GM10266 (cell line): ENCODE data around the gene INSIG2.

ENCODE experiments used
- DNase-seq: peaks from one replicate; pipeline ENCODE4 v3.0.0; 2012; ENCODE audit errors: extremely low spot score
- CTCF ChIP-seq: IDR thresholded peaks from 2 replicates; pipeline ENCODE4 v1.5.1; 2012; ENCODE audit warnings: mild to moderate bottlenecking, low read depth; ENCODE audit not compliant: control insufficient read depth, insufficient read depth; ENCODE audit errors: missing control alignments

Gene INSIG2

GRCh38 chr2:118047380-118047826 lies 40.9 kb upstream of the INSIG2 start:
- no peak for DNase-seq
- no peak for TF ChIP-seq CTCF

- DNase-seq: no peak
Measured at GRCh38 chr2:118048401-118048800, 39.9 kb upstream of the INSIG2 start.

GRCh38 chr2:118049140-118049815 lies 39.0 kb upstream of the INSIG2 start:
- no peak for TF ChIP-seq CTCF
- no peak for DNase-seq

More at GRCh38 chr2:118048401-118048800, 39.9 kb upstream of the INSIG2 start:
- TF ChIP-seq CTCF: no peak

GRCh38 chr2:118049816-118050140 lies 38.5 kb upstream of the INSIG2 start:
- TF ChIP-seq CTCF: no peak
- DNase-seq: no peak

GRCh38 chr2:118050386-118050785 lies 37.9 kb upstream of the INSIG2 start:
- no peak for TF ChIP-seq CTCF

GRCh38 chr2:118050974-118051373 lies 37.3 kb upstream of the INSIG2 start:
- TF ChIP-seq CTCF: no peak
- DNase-seq: no peak

More at GRCh38 chr2:118050386-118050785, 37.9 kb upstream of the INSIG2 start:
- no peak for DNase-seq

GRCh38 chr2:118051826-118052358 lies 36.4 kb upstream of the INSIG2 start:
- no peak for TF ChIP-seq CTCF

More at GRCh38 chr2:118051826-118052358, 36.4 kb upstream of the INSIG2 start:
- no peak for DNase-seq
